HG02938 (cell line): ENCODE results near the gene NME7.
A peak's percentile ranks its signal among the peaks of the same experiment; 100 is the strongest.
"Not testable (repeated sequence)": the region's sequence is repeated elsewhere in the genome, so short reads cannot be mapped to it uniquely, and the experiment has no call there.

ENCODE experiments used
- ATAC-seq: cut with Tn5 transposase; IDR thresholded peaks from one replicate; pipeline ENCODE4 v1.9.1; 2021; ENCODE audit warnings: mild to moderate bottlenecking, moderate library complexity; ENCODE audit not compliant: unreplicated experiment

NME7 gene, protein sequence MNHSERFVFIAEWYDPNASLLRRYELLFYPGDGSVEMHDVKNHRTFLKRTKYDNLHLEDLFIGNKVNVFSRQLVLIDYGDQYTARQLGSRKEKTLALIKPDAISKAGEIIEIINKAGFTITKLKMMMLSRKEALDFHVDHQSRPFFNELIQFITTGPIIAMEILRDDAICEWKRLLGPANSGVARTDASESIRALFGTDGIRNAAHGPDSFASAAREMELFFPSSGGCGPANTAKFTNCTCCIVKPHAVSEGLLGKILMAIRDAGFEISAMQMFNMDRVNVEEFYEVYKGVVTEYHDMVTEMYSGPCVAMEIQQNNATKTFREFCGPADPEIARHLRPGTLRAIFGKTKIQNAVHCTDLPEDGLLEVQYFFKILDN

DNA sequence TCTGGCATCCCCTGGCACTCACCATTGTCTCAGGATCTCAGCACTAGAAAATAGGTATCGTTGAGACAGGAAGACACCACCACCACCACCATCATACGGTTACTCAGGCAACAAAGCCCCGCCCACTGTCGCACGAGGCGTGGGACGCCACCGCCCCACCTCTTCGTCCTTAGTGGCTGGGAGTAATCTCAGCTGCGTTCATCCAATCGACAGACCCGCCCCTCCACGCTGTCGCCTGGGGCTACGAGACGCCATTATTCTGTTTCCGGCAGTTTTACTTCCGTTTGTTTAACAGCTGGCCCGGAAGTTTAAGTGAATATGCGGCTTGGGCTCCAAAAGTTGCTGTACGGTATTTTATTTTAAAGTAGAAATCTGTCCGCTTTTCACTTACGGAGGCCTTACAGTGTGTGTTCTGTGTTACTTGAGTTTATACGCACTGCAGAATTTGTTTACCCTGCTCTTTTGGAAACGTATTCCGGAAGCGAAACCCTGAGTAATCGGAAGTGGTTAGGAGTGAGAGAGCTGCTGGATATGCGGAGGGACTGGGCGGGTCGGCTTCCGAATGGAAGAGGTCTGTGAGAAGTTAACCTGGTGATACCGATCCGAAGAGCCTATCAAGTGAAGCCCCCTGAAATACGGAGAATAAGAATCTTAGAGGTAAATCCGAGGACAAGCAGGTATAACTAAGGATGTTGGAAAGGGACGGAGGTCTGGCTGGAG lies at the start of gene NME7, which contains the start of gene BLZF1:
Gene NME7 (minus strand): TSS at position 112 of the 720 bp plus-strand sequence. CDS start 87 bp downstream, at position 25.
Gene BLZF1 (plus strand): TSS at position 510 of the 720 bp plus-strand sequence. CDS start 1,328 bp downstream, outside the sequence.
- ATAC-seq: peak; percentile 91

DNA sequence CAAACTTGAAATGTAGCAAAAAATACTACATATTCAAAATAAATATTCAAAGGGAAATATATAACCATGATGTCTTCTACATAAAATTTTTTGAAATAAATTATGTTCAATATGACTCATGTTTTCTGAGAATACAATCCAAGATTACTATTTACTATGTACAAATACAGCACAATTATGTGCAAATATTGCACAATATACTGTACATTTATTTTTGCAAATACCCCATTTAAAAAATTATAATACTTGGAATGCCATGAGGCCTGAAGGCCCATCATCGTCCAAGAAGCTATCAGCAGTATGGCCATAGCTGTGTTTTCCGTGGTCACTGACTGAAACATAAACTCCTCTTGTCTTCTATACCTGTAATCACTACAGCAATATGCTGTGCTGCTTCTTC lies 47.4 kb upstream of the NME7 start:
- no peak for ATAC-seq

DNA sequence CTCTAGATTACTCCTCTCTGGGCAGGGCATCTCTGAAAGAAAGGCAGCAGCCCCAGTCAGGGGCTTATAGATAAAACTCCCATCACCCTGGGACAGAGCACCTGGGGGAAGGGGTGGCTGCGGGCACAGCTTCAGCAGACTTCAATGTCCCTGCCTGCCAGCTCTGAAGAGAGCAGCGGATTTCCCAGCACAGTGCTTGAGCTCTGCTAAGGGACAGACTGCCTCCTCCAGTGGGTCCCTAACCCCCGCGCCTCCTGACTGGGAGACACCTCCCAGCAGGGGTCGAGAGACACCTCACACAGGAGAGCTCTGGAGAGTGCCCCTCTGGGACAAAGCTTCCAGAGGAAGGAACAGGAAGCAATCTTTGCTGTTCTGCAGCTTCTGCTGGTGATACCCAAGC lies 40.7 kb upstream of the NME7 start:
- not testable (repeated sequence) for ATAC-seq

DNA sequence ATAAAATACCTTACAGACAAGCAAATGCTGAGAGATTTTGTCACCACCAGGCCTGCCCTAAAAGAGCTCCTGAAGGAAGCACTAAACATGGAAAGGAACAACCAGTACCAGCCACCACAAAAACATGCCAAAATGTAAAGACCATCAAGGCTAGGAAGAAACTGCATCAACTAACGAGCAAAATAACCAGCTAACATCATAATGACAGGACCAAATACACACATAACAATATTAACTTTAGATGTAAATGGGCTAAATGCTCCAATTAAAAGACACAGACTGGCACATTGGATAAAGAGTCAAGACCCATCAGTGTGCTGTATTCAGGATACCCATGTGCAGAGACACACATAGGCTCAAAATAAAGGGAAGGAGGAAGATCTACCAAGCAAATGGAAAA lies 35.0 kb upstream of the NME7 start:
- ATAC-seq: not testable (repeated sequence)

DNA sequence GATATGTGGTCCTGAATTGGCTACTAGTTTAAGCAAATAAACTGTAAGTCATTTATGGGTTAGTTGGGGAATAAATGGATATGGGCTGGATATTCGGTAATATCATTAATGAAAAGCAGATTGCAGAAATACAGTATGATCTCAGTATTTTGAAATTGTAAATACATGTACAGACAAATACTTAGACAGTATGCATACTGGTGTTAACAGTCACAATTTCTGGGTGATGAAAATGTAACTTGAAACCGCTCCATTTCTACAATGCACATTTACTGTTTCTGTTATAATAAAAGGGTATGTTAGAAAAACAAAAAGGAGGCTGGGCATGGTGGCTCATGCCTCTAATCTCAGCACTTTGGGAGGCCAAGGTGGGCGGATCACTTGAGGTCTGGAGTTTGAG lies 28.4 kb upstream of the NME7 start:
- no peak for ATAC-seq

DNA sequence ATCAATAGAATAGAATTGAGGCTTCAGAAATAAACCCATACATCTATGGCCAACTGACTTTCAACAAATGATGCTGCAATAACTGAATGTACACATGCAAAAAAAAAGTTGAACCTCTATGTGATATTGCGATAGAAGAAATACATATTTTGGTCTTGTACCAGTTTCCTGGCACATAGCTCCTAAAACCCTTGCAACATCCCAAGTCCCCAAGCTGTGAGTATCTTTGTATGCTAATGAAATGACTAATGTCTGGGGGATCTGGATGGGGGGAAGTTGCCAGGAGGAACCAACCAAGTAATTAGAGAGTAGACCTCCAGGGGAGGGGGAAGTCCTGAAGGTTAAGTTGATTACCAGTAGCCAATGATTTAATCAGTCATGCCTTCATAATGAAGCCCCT lies 24.8 kb upstream of the NME7 start:
- ATAC-seq: no peak

DNA sequence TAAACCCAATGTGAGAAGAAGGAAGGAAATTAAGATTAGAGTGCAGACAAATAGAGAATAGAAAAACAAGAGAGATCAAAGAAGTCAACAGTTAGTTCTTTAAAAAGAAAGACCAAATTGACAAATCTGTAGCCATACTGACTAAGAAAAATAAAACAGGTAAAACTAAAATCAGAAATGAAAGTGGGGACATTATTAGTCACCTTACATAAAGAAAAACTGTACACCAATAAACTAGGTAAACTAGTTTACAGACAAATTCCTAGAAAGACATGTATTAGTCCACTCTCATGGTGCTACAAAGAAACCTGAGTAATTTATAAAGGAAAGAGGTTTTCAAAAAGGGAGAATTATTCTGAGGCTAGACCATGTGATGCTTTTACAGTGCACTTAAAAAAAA lies 22.7 kb upstream of the NME7 start:
- ATAC-seq: peak; percentile 87

DNA sequence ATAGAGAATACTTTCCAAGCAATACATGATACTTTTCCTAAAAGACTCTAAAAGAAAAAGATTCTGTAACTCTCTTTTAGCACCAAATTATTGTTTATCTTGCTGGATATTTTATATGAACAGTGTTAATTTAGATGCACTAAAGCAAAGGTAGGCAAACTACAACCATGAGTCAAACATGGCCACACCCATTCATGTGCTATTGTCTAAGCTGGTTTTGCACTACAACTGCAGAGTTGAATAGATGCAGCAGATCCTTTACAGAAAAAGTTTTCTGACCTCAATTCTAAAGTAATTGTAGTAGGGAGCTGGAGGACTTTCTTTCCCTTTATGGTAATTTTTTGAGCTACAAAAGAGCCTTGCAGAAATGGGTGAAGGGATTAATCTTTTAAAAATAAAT lies 19.8 kb upstream of the NME7 start:
- no peak for ATAC-seq

DNA sequence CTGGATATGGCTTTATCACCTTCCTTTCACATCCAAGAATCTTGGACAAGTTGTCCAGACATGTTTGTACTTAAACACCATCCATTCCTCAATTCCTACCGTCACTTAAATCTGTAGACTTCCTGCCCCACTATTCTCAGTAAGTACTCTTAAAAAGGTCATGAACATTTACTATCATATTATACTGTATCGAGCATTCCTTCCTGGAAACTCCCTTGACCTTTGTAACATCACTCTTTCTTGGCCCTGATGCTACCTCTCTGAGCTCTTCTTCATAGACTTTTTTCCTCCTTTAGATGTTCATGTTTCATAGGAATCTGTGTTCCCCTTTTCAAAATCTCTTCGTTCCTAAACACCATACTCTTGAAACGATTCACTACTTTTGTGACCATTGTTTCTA lies 15.9 kb upstream of the NME7 start:
- ATAC-seq: no peak

DNA sequence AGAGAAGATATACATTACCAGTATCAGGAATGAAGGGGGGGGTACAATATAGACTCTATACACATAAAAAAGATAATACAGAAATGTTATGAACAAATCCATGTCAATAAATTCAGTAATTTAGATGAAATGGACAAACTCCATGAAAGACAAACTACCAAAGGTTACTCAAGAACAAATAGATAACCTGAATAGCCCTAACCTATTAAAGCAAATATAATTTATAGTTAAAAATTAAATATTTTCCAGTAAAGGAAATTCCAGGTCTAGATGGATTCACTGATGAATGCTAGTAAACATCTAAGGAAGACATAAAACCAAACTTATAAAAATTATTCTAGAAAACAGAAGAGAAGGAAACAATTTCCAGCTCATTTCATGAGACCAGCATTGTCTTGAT lies 13.6 kb upstream of the NME7 start:
- no peak for ATAC-seq

DNA sequence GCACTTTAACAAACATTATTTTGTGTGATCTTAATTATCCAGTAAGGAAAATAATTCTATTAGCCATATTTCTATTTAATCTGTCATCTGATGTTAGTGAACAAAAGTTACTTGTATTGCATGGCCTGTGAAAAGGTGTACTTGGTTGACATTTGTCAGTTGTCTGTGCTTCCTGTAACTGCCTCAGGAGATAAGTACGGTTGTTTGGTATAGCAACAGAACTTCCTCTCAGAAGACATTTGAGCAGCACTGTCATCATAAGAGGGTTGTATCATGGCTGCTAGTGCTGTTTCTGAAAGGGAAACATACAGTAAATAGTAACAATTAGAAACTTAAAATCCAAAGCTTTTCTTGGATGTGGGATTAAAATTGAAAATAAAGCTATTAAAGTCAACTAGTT lies 3.8 kb upstream of the NME7 start:
- ATAC-seq: no peak

DNA sequence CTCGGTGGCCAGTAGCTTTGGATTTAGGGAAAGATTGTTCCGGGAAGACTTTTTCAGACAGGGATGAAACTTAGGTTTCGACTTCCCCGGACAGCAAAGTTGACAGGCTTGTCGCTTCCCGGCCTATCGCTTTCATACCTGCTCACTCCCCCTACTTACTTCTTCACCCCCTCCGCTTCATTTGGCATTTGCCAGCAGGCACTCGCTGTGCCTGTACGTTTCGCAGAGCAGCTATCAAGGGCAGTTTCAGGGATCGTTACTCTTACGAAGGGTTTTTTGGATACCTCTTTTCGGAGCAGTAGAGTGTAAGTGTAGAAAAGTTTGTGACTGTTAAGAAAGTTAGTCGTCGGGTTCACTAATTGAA lies 791 bp upstream of the NME7 start:
- no peak for ATAC-seq

DNA sequence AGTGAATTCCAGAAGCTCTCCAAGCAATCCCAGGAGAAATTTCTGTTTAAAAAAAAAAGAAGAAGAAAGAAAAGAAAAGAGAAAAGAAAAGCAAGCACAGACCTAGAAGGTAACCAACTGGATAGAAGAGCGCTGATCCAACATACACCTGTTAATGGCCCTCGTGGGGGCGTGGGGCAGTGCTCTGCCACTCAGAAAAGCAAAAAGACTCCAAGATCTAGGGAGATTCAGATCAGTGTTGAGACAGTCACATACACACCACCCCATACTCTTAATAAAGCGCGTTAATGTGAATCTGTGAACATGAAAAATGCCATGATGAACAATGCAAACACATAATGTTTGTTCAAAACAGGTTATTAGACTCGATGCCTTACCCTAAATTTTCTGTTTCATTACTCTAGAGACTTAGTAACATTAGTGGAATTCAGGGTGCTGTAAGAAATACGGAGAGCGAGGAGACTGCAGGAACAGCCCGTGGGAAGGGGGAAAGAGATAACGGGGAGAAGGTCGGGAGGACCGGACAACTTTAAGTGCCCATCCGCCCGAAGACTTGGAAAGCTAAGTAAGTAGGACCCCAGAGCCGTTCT lies 406 bp downstream of the NME7 start:
- no peak for ATAC-seq

DNA sequence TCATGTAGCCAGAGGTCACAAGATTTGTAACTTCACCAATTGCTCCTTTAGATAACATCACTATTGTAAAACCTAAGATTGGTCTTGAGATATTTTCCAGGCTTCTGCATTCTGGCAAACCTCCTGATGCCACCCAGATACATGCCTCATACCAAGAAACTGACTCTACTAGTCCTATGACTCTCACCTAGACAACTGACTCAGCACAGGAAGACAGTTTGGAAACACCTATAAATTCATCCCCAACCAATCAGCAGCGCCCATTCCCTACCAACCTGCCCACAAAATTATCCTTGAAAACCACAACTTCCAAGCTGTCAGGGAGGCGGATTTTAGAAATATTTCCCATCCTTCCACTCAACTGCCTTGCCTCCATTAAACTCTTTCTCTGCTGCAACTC lies 2.6 kb downstream of the NME7 start:
- ATAC-seq: no peak

DNA sequence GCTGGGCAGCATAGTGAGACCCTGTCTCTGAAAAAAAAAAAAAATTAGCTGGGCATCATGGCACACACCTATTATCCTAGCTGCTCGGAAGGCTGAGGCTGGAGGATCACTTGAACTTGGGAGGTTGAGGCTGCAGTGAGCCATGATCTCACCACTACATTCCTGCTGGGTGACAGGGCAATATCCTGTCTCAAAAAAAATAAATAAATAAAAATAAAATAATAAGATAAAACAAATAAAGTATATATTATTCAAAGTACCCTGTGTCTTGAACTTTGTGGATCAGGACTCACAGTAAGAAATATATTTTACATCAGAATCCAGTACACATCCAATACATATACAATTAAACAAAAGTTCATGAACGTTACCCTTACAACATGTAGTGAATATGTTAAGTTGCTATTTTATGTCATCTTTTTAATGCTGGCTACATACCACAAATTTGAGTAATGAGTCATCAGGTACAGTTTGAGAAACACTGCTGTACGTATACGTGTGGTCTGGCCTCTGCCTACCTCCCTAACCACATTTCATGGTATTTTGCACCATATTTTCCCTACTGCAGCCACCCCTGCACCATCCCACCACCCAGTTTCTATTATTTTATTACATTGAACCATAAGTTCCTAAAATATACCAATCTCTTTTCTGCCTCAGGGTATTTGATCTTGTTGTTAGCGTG lies 4.4 kb downstream of the NME7 start:
- ATAC-seq: peak; percentile 31

DNA sequence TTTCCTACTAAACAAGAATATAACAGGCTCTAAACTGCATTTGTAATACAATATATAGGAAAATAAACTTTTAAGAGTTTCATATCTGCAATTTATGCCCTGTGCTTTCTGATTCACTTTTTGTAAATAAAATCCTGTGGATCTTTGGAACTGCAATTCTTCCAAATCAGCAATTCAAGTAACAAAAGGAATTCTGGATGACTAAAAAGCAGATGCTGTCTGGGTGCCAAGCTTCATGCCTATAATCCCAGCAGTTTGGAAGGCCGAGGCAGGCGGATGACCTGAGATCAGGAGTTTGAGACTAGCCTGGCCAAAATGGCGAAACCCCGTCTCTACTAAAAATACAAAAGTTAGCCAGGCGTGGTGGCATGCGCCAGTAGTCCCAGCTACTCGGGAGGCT lies 6.3 kb downstream of the NME7 start:
- no peak for ATAC-seq

DNA sequence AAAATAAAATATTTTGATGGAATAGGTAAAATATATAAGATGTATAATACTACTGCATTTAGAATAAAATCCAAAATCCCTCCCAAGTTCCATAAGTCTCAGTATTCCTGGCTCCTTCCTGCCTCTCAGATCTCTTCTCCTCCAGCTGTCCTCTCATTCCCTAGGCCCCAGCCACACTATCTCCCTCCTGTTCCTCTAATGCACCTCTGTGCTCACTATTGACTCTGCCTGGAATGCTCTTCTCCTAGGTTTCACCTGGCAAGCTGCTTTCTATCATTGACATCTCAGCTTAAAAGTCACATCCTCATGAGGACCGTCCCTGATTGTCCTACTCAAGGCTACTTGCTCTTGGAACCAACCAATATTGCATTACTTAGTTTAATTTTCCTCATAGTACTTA lies 7.2 kb downstream of the NME7 start:
- no peak for ATAC-seq

DNA sequence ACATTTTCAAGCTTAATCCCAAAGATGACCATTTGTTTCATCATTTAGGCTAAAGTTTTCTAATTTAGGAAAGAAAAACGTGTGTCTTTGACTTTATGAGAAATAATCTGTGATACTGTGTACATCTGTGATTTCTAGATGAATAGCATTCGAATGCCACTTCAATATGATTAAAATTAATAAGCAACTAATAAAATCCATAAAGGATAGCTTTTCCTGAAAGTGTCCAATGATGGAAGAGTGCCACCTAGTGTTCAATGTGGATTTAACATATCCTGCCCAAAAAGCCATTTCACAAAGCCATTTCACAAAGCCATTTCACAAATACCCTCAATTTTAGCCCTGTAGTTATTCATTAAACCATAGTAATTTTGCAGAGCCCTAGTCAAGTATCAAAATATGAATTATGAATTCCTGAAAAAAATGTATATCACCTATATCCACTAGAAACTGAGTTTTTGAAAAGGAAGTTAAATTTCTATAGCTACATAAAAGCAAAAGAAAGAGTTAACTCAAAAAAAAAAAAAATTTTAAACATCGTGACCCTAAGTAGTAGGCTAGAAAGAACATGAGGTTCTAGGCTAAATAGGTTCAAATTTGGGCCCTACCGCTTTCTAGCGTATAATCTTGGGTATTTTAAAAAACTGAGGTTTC lies 19.1 kb downstream of the NME7 start:
- no peak for ATAC-seq

DNA sequence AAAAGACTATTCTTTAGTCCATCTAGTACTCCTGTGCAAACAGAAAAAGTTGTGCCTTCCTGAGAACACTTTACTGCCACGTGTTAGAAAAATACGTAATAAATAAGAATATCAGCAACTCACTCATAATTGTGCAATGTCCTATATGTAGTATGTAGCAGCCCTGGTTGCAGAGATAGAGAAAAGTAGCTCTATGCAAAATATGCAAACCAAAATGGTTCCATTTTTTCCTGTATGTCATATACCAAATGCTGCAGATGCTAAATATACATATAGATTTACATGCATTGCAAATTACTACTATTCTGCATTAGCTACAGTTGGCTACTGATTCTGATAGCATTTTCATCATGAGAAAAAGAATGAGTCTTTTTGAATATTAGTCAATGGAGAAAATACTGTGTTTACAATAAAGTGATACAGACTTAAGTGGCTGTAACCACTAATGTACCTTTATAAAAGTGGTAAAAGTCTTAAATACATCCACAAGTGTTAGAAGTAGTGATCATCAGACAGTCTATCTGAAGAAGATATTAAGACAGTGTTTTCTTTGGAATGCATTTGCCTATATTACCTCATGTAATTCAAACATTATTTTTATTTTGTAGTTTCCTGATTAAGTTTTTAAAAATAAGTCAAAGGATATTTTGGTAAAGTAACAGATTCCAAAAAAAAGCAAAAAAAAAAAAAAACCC lies 19.8 kb downstream of the NME7 start:
- ATAC-seq: no peak

DNA sequence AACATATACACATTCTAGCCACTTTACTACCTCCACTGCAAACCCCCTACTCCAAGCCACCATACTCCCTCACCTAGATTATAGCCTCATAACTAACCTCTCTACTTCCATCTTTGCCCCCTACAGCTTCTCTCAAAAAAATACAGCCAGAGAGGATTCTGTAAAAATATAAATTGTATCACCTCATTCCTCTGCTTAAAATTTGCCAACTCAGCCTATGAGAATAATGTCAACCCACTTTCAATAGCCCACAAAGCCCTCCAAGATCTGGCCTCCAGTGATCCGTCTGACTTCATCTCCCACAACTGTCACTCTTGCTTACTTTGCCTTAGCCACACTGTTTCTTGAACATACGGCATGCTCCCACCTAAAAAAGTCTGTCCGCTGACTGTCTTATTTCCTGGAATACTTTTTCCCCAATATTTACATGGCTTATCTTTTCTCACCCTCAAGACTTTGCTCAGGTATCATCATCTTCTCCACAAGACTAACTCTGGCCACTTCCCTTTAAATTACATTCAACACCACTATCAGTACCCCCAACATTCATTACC lies 21.5 kb downstream of the NME7 start:
- ATAC-seq: no peak
